HEK293 (cell line): Measurements from ENCODE around the gene ASL.
A peak's percentile ranks its signal among the peaks of the same experiment; 100 is the strongest.

Source experiments
- CTCF ChIP-seq: fragments of 450-650 bp; formaldehyde crosslinking; IDR thresholded peaks from 2 replicates; pipeline ENCODE4 v1.5.1; 2016; ENCODE audit warnings: missing biosample characterization, missing genetic modification characterization
- INSM2 ChIP-seq: fragments of 450-650 bp; formaldehyde crosslinking; IDR thresholded peaks from 2 replicates; pipeline ENCODE4 v1.5.1; 2016; ENCODE audit warnings: missing biosample characterization, missing genetic modification characterization
- PBX3 ChIP-seq: sonication (generic); formaldehyde crosslinking; IDR thresholded peaks from 2 replicates; pipeline ENCODE4 v1.8.1; 2022; ENCODE audit warnings: mild to moderate bottlenecking, moderate library complexity, missing genetic modification reagents
- PRDM6 ChIP-seq: fragments of 450-650 bp; formaldehyde crosslinking; IDR thresholded peaks from 2 replicates; pipeline ENCODE4 v1.5.1; 2017; ENCODE audit warnings: missing biosample characterization, missing genetic modification characterization
- REPIN1 ChIP-seq: fragments of 450-650 bp; formaldehyde crosslinking; IDR thresholded peaks from 2 replicates; pipeline ENCODE4 v1.5.1; 2017; ENCODE audit warnings: missing biosample characterization, missing genetic modification characterization, low read depth
- SP2 ChIP-seq: fragments of 450-650 bp; formaldehyde crosslinking; IDR thresholded peaks from 2 replicates; pipeline ENCODE4 v1.5.1; 2016; ENCODE audit warnings: missing biosample characterization, missing genetic modification characterization
- SP3 ChIP-seq: fragments of 450-650 bp; formaldehyde crosslinking; IDR thresholded peaks from 2 replicates; pipeline ENCODE4 v1.5.1; 2016; ENCODE audit warnings: missing biosample characterization, missing genetic modification characterization
- YY1 ChIP-seq: fragments of 450-650 bp; formaldehyde crosslinking; IDR thresholded peaks from 2 replicates; pipeline ENCODE4 v1.5.1; 2018; ENCODE audit warnings: missing biosample characterization, missing genetic modification characterization
- ZBTB8A ChIP-seq: fragments of 450-650 bp; formaldehyde crosslinking; IDR thresholded peaks from 2 replicates; pipeline ENCODE4 v1.5.1; 2016; ENCODE audit warnings: missing biosample characterization, missing genetic modification characterization
- ZFHX2 ChIP-seq: fragments of 450-650 bp; formaldehyde crosslinking; conservative IDR thresholded peaks from 2 replicates; pipeline ENCODE4 v1.5.1; 2016; ENCODE audit warnings: missing biosample characterization, missing genetic modification characterization
- ZNF121 ChIP-seq: fragments of 450-650 bp; formaldehyde crosslinking; IDR thresholded peaks from 2 replicates; pipeline ENCODE4 v1.5.1; 2016; ENCODE audit warnings: missing biosample characterization, missing genetic modification characterization
- ZNF16 ChIP-seq: fragments of 450-650 bp; formaldehyde crosslinking; IDR thresholded peaks from 2 replicates; pipeline ENCODE4 v1.5.1; 2016; ENCODE audit warnings: low read depth, missing biosample characterization, missing genetic modification characterization
- ZNF184 ChIP-seq: fragments of 450-650 bp; IDR thresholded peaks from 2 replicates; pipeline ENCODE4 v1.5.1; 2018; ENCODE audit warnings: missing biosample characterization, mild to moderate bottlenecking, missing genetic modification characterization
- ZNF292 ChIP-seq: fragments of 450-650 bp; formaldehyde crosslinking; IDR thresholded peaks from 2 replicates; pipeline ENCODE4 v1.5.1; 2016; ENCODE audit warnings: low read depth, missing biosample characterization, missing genetic modification characterization, borderline replicate concordance
- ZNF302 ChIP-seq: fragments of 450-650 bp; formaldehyde crosslinking; IDR thresholded peaks from 2 replicates; pipeline ENCODE4 v1.5.1; 2016; ENCODE audit warnings: missing biosample characterization, missing genetic modification characterization, low read depth
- ZNF366 ChIP-seq: fragments of 450-650 bp; formaldehyde crosslinking; conservative IDR thresholded peaks from 2 replicates; pipeline ENCODE4 v1.5.1; 2016; ENCODE audit warnings: missing biosample characterization, missing genetic modification characterization
- ZNF394 ChIP-seq: fragments of 450-650 bp; formaldehyde crosslinking; IDR thresholded peaks from 2 replicates; pipeline ENCODE4 v1.5.1; 2016; ENCODE audit warnings: missing biosample characterization, missing genetic modification characterization, mild to moderate bottlenecking, moderate library complexity, borderline replicate concordance
- ZNF514 ChIP-seq: fragments of 450-650 bp; formaldehyde crosslinking; IDR thresholded peaks from 2 replicates; pipeline ENCODE4 v1.5.1; 2016; ENCODE audit warnings: missing biosample characterization, missing genetic modification characterization
- ZNF621 ChIP-seq: fragments of 450-650 bp; formaldehyde crosslinking; IDR thresholded peaks from 2 replicates; pipeline ENCODE4 v1.5.1; 2017; ENCODE audit warnings: missing biosample characterization, missing genetic modification characterization
- ZNF660 ChIP-seq: fragments of 450-650 bp; IDR thresholded peaks from 2 replicates; pipeline ENCODE4 v1.5.1; 2018; ENCODE audit warnings: missing biosample characterization, mild to moderate bottlenecking, missing genetic modification characterization
- ZNF792 ChIP-seq: fragments of 450-650 bp; formaldehyde crosslinking; IDR thresholded peaks from 2 replicates; pipeline ENCODE4 v1.5.1; 2016; ENCODE audit warnings: missing biosample characterization, missing genetic modification characterization
- TF ChIP-seq, protein P1 (sequence below): fragments of 450-650 bp; formaldehyde crosslinking; optimal IDR thresholded peaks from 2 replicates; pipeline ENCODE3; 2016; ENCODE audit warnings: missing biosample characterization, mild to moderate bottlenecking, missing genetic modification characterization
- TF ChIP-seq, protein P2 (sequence below): fragments of 450-650 bp; formaldehyde crosslinking; IDR thresholded peaks from 2 replicates; pipeline ENCODE4 v1.5.1; 2016; ENCODE audit warnings: missing biosample characterization, missing genetic modification characterization
- TF ChIP-seq, protein P3 (sequence below): fragments of 450-650 bp; formaldehyde crosslinking; IDR thresholded peaks from 2 replicates; pipeline ENCODE4 v1.5.1; 2017; ENCODE audit warnings: missing biosample characterization, missing genetic modification characterization

Gene ASL

DNA sequence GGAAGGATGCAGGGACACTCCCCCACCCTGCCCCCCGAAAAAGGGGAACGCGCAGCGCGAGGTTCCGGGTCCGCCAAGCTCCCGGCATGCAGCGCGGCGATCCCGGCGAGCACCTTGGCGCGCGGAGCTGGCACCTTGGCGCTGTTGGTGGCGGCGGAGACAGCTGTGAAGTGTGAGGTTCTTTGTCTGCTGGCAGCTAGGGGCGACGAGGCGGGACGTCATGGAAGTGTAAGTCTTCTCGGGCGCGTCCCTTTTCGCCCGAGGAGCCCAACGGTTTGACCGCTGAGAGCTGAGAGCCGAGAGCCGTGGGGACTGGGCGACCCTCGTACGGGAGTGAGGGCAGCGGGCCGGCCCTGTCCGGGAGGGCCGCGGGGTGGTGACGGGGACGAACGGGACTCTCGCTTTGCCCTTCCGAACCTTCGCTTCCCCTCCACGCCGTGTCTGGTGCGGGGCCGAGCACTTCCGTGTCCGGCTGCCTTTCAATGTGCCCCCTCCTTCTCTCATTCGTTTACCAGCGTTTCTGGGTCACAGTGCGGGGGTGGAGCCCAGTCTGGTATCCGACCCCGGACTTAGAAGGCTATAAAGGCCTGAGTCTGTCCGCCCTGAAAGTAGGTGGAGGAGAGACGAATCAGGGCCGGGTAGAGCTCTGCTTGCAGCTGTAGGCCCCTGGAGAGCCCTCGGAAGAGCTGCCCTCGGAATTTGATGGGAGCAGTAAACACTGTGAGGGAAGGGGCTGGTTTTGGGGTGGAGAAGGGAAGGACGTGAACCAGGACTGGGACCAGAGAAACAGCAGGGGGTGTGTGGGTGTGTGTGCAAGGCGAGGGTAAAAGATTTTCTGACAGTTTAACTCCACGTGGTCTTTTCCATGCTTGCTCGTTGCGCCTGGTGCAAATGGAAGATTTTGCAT, 39.4 kb downstream of the ASL start, which contains the start of gene CRCP (continued):
- peak; percentile 81 for TF ChIP-seq PBX3 (CRISPR knock-in tag)
- no peak for TF ChIP-seq ZNF302 (tag by site-specific recombination)
- TF ChIP-seq ZNF660 = peak; percentile 50; the same call in 1 of the 2 replicates
- TF ChIP-seq, protein P1, sequence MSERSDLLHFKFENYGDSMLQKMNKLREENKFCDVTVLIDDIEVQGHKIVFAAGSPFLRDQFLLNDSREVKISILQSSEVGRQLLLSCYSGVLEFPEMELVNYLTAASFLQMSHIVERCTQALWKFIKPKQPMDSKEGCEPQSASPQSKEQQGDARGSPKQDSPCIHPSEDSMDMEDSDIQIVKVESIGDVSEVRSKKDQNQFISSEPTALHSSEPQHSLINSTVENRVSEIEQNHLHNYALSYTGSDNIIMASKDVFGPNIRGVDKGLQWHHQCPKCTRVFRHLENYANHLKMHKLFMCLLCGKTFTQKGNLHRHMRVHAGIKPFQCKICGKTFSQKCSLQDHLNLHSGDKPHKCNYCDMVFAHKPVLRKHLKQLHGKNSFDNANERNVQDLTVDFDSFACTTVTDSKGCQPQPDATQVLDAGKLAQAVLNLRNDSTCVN (tag by site-specific recombination) = peak; percentile 93
- no peak for TF ChIP-seq ZNF121 (tag by site-specific recombination)
- TF ChIP-seq YY1 = peak; percentile 51; the same call in 1 of the 2 replicates
- TF ChIP-seq, protein P2, sequence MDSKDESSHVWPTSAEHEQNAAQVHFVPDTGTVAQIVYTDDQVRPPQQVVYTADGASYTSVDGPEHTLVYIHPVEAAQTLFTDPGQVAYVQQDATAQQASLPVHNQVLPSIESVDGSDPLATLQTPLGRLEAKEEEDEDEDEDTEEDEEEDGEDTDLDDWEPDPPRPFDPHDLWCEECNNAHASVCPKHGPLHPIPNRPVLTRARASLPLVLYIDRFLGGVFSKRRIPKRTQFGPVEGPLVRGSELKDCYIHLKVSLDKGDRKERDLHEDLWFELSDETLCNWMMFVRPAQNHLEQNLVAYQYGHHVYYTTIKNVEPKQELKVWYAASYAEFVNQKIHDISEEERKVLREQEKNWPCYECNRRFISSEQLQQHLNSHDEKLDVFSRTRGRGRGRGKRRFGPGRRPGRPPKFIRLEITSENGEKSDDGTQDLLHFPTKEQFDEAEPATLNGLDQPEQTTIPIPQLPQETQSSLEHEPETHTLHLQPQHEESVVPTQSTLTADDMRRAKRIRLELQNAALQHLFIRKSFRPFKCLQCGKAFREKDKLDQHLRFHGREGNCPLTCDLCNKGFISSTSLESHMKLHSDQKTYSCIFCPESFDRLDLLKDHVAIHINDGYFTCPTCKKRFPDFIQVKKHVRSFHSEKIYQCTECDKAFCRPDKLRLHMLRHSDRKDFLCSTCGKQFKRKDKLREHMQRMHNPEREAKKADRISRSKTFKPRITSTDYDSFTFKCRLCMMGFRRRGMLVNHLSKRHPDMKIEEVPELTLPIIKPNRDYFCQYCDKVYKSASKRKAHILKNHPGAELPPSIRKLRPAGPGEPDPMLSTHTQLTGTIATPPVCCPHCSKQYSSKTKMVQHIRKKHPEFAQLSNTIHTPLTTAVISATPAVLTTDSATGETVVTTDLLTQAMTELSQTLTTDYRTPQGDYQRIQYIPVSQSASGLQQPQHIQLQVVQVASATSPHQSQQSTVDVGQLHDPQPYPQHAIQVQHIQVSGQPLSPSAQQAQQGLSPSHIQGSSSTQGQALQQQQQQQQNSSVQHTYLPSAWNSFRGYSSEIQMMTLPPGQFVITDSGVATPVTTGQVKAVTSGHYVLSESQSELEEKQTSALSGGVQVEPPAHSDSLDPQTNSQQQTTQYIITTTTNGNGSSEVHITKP (tag by site-specific recombination) = peak; percentile 15; the same call in 1 of the 2 replicates
- TF ChIP-seq ZNF366 (tag by site-specific recombination) = peak; percentile 81
- TF ChIP-seq, protein P3, sequence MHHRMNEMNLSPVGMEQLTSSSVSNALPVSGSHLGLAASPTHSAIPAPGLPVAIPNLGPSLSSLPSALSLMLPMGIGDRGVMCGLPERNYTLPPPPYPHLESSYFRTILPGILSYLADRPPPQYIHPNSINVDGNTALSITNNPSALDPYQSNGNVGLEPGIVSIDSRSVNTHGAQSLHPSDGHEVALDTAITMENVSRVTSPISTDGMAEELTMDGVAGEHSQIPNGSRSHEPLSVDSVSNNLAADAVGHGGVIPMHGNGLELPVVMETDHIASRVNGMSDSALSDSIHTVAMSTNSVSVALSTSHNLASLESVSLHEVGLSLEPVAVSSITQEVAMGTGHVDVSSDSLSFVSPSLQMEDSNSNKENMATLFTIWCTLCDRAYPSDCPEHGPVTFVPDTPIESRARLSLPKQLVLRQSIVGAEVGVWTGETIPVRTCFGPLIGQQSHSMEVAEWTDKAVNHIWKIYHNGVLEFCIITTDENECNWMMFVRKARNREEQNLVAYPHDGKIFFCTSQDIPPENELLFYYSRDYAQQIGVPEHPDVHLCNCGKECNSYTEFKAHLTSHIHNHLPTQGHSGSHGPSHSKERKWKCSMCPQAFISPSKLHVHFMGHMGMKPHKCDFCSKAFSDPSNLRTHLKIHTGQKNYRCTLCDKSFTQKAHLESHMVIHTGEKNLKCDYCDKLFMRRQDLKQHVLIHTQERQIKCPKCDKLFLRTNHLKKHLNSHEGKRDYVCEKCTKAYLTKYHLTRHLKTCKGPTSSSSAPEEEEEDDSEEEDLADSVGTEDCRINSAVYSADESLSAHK (tag by site-specific recombination) = 0 out of 2 replicates have a peak, but pooled peaks have one; percentile 7
- peak; percentile 74 for TF ChIP-seq CTCF (tag by site-specific recombination)
- no peak for TF ChIP-seq ZNF184 (tag by site-specific recombination)
- no peak for TF ChIP-seq REPIN1
- TF ChIP-seq PRDM6 (tag by site-specific recombination) = no peak
- peak; percentile 43; the same call in 1 of the 2 replicates for TF ChIP-seq INSM2 (tag by site-specific recombination)
- no peak for TF ChIP-seq ZNF514 (tag by site-specific recombination)
- TF ChIP-seq ZNF792 (tag by site-specific recombination) = peak; percentile 36; the same call in 1 of the 2 replicates
- TF ChIP-seq SP2 (tag by site-specific recombination) = peak; percentile 58
- peak; percentile 52; the same call in 1 of the 2 replicates for TF ChIP-seq ZNF394 (tag by site-specific recombination)
- peak; percentile 48 for TF ChIP-seq SP3
- no peak for TF ChIP-seq ZNF292 (tag by site-specific recombination)
- TF ChIP-seq ZNF16 (tag by site-specific recombination) = no peak
- TF ChIP-seq ZBTB8A (tag by site-specific recombination) = peak; percentile 67; the same call in 1 of the 2 replicates
- no peak for TF ChIP-seq ZNF621 (tag by site-specific recombination)
- TF ChIP-seq ZFHX2 (tag by site-specific recombination) = peak; percentile 62
